ENCODE results near the gene WDFY3. TPM values are rescaled to one million over a fixed set of nuclear protein-coding genes. Genes with fewer than 3 reads are reported as not detected.
"Not testable (repeated sequence)": the region's sequence is repeated elsewhere in the genome, so short reads cannot be mapped to it uniquely, and the experiment has no call there.

Gene WDFY3
- total RNA-seq, 1 experiment from 2014 or later, result 23.0 TPM

DNA sequence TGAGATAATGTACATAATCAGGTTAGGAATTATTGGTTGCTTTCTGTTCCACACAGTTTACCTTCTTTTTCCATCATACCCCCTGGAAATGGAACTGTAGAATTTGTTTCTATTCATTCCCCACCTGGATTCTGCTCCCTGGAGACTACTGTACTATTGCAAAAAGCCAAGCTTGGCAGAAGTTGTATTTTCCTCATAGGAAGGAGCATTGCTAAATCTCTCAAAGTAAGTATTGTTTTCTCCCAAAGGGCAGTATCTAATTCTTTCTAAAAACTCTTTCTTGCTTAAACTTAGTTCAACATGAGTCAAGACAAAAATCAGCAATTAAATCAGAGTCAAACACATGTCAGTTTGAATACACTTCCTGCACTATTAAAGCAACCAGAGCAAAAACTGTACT is 247.4 kb downstream of the WDFY3 start:
- no peak for DNase-seq (ENCODE audit: low spot score)

DNA sequence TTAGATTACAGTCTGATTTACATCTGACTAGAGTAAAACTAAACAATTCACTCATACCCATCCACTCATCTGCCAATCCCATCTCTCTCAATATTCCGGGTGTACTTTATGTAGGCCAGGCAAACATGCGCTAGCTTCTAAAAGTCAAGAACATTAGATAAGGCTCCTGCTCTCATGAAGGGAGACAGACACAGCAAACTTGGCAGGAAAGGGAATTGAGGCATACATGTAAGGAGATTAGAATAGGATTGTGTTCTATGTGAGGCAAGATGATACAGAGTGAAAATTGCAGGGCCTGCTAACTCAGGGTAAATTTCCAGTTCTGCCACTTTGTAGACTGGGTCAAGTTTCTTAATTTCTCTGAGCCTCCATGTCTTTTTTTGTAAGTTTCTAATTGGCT is 247.8 kb downstream of the WDFY3 start:
- no peak for DNase-seq (ENCODE audit: low spot score)

DNA sequence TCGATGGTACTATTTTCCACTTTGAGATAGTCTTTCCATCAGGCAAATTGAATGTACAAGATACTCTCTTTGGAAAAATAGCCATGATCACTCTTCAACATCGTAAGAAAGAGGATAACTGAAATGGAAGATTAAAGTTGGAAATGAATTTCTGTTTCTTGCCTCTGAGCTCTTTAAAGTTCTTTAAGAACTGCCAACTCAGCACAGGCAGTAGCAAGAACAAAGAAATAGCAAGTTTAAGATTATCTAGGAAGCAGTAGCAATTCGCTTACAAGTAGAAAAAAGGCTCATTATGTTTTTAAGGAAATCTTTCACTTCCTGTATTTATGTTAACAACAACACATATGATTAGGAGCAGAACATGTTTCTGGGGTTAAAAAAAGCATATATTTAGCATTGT is 255.9 kb downstream of the WDFY3 start:
- no peak for DNase-seq (ENCODE audit: low spot score)

DNA sequence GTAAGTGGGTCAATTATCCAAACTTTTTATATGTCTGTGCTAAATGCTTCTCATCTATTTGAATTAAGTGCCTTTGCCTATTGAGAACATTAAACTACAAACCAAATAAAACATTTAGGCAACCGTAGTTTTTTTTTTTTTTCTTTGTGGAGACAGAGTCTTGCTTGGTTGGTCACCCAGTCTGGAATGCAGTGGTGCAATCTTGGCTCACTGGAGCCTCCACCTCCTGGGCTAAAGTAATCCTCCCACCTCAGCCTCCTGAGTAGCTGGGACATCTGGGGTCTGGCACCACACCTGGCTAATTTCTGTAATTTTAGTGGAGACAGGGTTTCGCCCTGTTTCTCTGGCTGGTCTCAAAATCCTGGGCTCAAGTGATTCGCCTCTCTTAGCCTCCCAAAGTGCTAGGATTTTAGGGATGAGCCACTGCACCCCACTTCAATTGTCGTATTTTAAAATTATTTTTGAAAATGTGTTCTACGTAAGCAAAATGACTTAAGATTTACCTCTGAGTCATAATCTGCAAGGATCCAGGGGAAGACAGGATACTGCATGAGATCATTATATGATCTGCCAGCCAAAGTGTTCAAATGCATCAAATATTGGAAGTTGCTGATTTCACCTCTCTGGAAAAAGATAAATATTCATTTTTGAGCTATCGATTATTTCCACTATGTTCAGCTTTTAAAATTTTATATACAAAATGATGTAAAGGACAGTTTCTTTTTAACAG is 257.9 kb downstream of the WDFY3 start:
- DNase-seq (ENCODE audit: low spot score), result no peak

DNA sequence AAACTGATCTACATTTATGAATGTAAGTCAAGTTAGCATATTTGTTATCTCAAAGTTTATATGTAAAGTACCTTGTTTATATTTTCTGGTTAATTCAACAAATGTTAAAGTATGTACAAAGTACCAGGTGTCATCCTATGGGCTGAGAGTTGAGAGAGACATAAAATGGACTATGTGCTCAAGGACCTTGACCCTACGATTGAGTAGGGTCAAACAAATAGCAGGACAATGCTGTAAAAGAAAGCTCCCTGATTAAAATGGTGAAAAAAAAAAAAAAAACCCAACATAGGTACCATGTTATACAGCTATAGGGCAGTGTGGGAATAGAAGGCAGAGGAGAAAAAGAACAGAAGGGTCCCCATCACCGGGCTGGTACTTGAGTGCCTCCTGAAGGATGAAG is 260.2 kb downstream of the WDFY3 start:
- DNase-seq (ENCODE audit: low spot score), result no peak

DNA sequence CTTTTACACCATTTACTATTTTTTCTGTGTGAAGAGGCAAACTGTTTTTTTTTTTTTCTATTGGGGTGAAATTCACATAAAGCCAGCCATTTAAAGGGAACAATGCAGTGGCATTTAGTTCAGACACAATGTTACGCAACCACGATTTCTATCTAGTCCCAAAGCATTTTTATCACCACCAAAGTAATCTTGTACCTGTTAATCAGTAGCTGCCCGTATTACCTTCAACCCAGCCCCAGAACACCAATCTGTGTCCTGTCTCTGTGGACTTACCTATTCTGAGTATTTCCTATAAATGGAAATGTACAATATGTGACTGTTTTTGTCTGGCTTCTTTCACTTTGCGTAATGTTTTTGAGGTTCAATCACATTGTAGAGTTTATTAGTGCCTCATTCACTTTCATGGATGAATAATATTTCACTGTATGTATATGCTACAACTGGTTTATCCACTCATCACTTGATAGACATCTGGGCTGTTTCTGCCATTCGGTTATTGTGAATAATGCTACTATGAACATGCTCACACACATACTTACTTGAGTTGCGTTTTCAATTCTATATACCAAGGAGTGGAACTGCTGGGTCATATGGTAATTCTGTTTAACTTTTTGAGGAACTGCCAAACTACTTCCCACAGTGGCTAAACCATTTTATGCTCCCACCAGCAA is 267.4 kb downstream of the WDFY3 start:
- peak; percentile 9 for DNase-seq (ENCODE audit: low spot score)

DNA sequence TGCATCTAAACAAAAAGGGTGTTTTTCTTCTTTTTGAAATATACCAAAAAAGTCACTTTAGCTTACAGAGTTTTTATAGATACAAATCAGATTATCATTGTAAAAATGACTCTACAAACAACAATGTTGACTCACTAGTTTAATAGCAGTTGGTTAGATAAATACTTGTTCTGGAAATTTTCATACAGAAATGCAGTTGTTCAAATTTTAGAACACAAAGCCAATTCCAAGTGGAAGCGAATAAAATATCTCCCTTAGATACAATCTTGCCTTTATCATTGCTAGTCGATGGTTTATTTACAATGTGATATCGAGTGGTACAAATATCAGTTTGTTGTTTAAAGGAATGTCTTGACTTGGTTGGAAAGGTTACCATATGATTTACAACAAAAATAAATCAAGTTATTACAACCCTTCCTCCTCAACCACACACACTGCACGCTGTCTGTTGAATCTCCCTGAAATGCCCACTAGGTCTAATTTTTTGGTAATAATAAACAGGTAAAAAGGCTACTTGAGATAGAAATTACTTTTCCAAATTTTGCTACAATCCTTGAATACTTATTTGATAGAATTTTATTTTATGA is 268.8 kb downstream of the WDFY3 start:
- DNase-seq (ENCODE audit: low spot score), result no peak

DNA sequence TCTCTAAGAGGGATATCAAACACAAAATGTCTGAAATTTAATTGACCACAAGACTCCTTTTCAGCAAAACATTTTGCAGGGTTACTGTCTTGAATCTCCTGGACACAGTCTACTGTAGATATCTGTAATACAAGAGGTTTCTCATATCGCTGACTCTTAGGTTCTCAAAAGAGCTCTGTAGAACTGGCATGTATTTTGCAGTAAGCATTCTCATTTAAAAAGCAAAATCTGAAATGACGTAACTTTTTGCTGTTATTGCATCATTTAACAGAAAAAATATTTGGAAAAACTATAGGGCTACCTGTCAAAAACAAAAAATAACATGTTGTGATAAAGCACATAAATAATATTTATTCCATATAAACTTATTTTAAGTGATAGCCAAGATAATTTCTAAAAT is 269.3 kb downstream of the WDFY3 start:
- no peak for DNase-seq (ENCODE audit: low spot score)

DNA sequence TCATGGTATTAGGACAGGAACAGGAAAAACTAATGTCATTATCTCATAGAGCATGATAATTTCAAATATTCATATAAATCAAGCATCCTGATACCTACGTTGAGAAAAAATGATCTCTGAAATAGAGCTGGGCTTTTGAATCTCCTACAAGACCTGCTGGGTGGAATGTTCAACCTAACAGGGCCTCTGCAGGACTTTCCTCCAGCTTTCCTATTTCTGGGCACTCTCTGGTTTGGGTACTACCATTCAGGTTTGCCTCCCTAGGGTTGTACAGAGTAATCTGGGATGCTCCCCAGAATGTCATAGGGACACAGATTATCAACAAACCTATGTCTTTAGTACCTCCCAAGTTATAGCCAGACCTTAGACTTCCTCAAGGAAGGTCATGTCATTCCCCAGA is 274.7 kb downstream of the WDFY3 start:
- no peak for DNase-seq (ENCODE audit: low spot score)

DNA sequence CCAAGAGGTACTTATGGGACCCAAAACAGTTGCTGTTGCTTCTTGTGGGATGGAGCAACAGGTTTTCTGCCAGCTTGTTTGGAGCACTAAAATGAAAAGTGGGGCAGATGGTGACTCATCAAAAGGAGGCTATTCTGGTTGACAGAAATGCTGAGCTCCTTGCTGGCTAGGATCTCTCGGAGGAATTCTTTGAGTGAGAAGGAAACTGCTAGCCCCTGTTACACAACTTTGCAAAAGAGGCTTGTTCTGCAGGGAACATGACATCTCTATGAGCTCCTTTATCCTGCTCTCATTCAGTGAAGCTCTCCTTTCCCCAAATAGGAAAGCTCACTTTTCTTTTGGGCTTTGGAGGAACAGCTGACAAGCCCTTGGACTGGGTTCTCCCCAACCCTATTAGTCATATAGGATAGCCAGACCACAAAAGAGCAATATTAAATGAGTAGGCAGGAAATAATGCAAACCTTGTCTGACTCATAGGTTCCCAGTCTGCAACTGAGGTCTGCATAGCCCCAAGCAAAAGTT is 275.3 kb downstream of the WDFY3 start:
- peak; percentile 49 for DNase-seq (ENCODE audit: low spot score)

DNA sequence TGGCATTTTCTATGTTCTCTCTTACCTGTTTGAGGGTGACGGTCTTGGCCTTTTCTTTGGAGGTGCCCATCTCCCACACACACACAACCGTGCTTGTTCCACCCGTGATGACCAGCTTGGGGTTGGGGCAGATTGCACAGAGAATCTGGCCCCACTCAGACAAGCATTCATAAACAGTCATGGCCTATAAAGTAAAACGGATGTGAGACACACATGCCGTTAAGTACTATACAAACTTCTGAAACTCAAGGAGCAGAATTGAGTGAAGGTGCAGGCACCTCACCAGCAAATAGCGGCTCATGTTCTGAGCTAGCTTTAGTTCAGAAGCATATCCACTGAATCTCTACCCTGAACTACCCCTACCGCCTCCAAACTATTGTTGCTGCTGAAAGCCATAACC is 276.0 kb downstream of the WDFY3 start:
- DNase-seq (ENCODE audit: low spot score), result no peak

DNA sequence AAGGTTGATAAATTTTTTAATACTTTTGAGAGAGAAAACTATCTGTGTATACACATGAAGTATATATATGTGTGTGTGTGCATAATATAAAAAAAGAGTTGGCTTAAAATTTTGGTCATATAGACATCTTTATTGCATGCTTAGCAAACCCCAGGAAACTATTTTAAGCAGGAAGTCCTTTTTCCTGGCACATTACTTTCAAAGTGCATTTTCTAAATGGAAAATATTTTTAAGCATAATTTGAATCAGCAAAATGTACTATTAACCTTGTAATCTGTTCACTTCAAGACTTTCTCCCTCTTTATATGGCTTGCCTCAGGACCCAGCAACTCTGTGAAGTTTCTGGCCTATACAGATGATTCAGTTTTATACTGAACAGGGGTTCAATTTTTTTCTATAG is 277.3 kb downstream of the WDFY3 start:
- DNase-seq (ENCODE audit: low spot score), result no peak

DNA sequence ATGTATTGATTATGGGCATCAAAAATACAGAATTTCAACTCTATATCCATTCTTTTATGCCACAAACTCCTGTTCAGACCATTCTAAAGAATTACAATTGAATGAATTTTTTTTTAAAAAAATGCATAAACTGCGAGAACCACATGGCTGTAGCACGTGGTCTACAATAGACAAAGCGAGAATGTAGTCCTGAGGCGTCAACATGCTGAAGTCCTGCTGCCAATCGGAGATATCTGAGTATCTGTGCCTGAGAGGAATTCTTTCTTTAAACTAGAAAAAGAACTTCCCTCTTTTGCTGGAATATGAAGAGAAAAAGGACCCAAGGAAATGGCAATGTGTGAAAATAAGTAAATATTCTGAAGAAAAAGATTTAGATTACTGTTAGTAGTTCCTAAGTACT is 277.9 kb downstream of the WDFY3 start:
- DNase-seq (ENCODE audit: low spot score), result no peak

DNA sequence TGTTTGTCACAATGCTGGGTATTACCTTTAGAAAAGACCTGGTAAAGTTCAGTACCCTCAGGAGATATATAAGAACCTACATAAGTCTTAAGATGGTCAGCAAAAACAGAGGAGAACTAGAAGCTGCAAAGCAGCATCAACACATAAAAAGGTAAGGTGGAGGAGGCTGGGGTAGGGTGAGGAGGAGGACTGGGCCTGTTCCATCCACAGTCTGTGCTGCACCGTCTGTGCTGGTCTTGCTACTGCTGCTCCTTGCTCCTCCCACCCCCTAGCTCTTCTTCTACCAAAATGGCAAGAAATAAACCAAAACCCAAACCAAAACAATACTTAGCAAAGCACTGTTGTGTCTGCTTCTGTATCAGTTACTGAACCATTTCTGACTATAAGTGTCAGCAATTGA is 281.4 kb downstream of the WDFY3 start:
- DNase-seq (ENCODE audit: low spot score), result no peak

DNA sequence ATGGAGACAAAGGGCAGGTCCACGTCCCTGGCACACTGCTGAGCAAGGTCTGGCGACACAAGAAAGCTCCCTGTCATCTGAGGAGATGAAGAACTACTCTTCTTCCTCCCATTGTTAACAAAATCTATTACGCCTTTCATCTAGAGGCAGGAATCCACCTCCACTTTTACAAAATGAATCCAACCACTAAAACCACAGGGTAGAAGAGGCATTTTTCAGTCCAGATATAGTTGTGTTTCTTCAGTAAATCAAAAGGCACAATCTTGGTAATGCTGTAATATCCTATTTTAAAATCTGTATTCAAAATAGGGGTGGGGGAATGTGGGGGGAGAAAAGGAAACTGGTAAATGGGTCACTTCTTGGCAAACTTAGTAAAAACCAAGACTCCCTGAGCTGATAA is 282.1 kb downstream of the WDFY3 start:
- DNase-seq (ENCODE audit: low spot score), result no peak

DNA sequence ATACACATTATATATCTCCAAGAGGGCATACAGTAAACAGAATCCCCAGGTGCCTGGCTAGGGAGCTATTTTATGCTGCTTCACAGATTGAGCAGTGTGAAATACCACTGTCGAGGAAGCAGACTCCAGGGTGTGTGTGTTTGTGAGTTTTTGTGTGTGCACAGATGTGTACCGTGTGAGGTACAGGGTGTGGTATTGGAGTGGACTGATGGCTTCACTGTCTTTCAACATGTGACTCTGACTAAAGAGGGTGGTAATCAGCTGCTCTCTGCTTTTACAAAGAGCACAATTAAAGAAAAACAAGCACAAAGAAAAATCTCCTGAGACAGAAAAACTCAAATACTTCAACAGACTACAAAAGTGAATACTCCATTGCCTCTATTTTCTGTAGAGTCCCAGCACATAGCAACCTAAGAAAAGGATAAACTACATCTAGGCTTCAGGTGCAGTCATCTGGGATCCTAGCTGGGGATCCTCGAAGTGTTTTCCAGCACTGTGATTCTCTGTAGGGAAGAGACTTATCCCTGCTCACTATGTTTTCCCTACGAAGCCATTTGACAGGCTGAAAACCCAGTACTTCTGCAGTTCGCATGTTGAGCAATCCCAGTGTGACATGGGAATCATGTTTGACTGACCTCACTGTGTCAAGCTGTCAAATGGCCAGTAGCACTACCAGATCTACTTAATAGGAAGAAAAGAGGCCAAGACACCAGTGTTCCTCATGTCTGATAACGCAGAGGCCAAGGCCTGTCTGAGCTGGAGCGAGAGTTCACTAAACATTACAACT is 283.2 kb downstream of the WDFY3 start:
- no peak for DNase-seq (ENCODE audit: low spot score)

DNA sequence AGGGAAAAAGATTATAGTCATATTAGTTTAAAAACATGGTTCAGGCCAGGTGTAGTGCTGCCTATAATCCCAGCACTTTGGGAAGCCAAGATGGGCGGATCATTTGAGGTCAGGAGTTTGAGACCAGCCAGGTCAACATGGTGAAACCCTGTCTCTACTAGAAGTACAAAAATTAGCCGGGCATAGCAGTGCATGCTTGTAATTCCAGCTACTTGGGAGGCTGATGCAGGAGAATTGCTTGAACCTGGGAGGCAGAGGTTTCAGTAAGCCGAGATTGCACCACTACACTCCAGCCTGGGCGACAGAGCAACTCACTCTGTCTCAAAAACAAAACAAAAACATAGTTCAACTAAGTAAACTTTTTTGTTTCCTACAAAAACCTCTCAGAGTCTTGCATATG is 283.8 kb downstream of the WDFY3 start:
- DNase-seq (ENCODE audit: low spot score), result not testable (repeated sequence)

DNA sequence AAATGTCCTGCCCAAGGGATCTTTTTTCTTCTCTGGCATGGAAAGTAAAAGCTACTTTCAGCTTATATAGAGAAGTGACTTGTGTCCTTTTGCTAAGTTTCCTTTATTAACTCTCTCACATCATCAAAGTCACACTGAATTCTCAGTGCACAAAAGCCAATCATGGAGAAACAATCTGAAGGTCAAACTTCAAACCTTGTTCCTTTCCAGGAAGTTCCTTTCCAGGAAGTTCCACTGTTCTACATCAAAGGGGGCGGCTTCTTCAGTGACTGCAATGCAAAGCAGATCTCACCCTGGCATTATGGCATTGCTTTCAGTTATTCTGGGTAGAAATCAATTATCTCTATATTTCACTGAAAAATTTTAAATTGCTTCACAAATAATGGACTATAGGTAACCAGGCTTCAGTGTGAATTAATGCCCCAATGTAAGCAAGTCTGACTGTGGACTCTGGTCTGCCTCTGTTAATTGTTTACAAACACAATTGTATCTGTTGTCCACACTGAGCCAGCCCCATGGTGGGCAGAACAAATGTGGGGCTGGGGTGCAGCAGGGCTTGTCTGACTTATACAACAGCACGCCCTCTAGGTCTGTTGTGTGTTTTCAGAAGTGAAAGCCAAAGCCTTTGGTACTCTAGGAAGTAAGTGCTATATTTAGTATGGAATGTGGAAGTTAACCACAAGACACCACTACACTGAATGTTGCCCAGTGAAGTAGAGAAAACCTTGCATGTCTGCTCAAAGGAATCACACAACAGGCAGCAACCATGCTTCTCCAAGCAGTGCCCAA is 284.8 kb downstream of the WDFY3 start:
- peak; percentile 60 for DNase-seq (ENCODE audit: low spot score)

DNA sequence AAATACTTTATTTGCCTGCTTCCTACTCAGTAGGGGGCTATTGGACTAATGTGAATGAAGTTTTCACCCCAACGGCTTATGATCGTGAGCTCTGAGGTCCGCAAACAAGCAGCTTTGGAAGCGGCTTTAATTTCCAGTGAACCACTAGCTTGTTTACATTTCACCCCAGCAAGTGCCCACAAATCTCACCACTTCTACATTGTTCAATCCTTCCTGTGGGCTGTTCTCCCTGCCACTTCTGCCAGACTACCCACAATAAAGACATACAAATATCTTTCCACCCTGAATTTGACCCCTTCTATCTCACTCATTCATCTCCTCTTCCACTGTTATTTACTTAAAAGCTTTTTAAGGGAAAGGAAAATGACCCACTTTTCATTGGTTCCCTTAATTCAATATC is 285.5 kb downstream of the WDFY3 start:
- no peak for DNase-seq (ENCODE audit: low spot score)

DNA sequence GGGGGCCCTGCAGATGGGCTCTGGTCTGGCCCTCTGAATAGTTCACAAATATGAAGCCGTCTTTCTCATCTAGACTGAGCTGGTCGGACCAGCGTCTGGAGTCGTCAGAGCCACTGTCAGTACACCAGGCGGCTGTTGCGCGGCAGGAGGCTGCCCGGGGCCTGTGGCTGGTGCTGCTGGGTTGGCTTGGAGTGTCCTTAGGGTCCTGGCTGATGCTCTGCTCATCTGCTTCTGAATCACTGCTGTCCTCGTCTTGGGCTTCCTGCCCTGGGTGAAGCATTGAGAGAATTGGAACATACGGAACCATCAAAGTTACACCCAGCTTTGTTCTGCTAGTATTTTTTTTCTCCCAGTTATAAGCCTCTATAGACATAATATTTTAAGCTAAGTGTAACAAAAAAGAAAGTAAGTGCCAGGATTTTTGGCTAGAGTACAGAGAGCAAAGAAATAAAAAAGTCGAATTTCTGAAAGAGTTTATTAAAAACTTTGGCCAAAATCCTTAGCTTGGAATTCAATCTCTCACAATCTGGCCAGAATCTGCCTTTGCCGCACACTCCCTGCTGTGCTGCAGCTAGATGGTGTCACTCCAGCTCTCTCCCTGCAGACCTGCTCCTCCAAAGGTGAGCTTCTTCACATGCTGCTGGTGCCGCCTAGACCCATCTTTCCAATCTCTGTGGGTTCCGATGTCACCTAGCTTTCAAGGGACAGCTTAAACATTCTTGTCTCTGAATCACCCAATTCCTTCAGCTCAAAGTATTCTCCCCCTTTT is 287.3 kb downstream of the WDFY3 start:
- no peak for DNase-seq (ENCODE audit: low spot score)

DNA sequence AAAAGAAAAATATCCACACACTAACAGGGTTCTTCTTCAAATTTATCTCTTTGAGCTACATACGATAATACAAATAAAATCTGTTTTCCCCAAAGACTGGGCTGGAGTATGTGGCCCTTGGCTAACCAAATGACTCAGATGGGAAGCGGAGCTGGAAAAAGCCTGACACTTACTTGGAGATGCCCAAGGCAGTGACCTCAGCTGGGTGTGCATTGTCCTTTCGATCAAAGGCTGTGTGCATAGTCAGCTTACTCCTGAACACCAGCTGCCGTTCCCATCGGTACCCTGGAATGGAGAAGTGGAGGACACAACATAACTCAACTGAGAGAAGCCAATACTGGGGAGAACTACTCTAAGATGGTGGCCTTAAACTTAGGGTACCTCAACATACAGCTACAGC is 288.5 kb downstream of the WDFY3 start:
- DNase-seq (ENCODE audit: low spot score), result no peak
